ENCODE data around the gene MED7.

GRCh38 chr5:157164521-157164920 is 21.9 kb upstream of the MED7 start:
- TF ChIP-seq RAD21 (CRISPR knock-in tag; IDR thresholded peaks at IDR 0.05) = no peak
- TF ChIP-seq EP300 (IDR thresholded peaks at IDR 0.05; ENCODE audit: low read depth in 2 of 2, low read length in 2 of 2) = no peak
- TF ChIP-seq EP300 (CRISPR knock-in tag; IDR thresholded peaks at IDR 0.05; ENCODE audit: borderline replicate concordance) = no peak
- no peak for TF ChIP-seq ERF (CRISPR knock-in tag; IDR thresholded peaks at IDR 0.05)
